GM12874 (cell line): Measurements from ENCODE around the gene SMC1B.

Experiments
- TF ChIP-seq, protein P1 (sequence below): IDR thresholded peaks from 2 replicates; pipeline ENCODE4 v1.5.1; 2011; ENCODE audit warnings: low read depth, mild to moderate bottlenecking, control low read depth, low read length, moderate library complexity; ENCODE audit not compliant: insufficient read depth

Gene SMC1B

DNA sequence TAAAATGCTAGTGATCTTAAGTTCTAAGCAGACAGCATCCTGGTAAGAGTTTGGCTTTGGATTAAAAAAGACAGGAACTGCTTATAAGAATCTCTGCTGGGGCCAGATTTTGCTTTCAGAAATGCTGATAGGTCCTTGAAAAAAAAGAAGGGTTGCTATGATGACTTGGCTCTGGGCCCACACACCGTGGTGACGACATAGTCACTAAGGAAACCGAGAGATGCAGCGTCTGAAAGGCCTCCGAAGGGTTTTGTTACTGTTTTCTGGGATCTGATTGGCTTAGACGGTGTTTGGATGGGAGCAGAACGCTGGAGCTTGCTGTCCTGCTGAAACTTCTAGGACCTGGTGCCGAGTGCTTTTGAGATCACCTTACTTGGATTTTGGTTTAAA lies 95.2 kb downstream of the SMC1B start:
- TF ChIP-seq, protein P1, sequence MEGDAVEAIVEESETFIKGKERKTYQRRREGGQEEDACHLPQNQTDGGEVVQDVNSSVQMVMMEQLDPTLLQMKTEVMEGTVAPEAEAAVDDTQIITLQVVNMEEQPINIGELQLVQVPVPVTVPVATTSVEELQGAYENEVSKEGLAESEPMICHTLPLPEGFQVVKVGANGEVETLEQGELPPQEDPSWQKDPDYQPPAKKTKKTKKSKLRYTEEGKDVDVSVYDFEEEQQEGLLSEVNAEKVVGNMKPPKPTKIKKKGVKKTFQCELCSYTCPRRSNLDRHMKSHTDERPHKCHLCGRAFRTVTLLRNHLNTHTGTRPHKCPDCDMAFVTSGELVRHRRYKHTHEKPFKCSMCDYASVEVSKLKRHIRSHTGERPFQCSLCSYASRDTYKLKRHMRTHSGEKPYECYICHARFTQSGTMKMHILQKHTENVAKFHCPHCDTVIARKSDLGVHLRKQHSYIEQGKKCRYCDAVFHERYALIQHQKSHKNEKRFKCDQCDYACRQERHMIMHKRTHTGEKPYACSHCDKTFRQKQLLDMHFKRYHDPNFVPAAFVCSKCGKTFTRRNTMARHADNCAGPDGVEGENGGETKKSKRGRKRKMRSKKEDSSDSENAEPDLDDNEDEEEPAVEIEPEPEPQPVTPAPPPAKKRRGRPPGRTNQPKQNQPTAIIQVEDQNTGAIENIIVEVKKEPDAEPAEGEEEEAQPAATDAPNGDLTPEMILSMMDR, result no peak

DNA sequence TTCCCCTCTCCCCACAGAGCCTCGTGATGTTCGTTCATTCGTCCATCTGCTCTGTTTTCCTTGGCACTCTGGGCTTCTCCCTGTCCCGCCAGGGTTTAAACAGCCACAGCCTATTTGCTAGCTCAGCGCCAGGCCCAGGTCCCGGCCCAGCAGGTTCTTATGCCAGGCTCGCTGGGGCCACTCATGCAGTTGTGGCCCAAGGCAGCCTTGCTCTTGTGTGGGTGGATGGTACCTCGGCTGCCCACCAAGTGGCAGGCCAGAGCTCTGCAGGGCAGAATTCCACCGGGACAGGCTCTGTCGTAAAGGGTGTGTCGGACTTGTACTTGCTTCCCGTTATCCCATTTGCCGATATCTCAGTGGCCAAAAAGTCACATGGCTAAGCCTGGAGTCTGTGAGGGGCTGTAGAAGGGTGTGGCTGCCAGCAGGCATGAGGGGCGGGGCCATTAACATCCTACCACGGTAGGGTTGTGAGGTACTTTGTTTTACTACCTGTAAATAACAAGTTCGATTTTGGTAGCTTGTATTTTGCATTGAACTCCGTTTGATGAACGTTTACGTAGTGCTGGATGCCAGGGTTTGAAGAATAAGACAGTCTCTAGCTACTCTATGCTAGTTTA lies 95.7 kb downstream of the SMC1B start:
- TF ChIP-seq, protein P1, result no peak

DNA sequence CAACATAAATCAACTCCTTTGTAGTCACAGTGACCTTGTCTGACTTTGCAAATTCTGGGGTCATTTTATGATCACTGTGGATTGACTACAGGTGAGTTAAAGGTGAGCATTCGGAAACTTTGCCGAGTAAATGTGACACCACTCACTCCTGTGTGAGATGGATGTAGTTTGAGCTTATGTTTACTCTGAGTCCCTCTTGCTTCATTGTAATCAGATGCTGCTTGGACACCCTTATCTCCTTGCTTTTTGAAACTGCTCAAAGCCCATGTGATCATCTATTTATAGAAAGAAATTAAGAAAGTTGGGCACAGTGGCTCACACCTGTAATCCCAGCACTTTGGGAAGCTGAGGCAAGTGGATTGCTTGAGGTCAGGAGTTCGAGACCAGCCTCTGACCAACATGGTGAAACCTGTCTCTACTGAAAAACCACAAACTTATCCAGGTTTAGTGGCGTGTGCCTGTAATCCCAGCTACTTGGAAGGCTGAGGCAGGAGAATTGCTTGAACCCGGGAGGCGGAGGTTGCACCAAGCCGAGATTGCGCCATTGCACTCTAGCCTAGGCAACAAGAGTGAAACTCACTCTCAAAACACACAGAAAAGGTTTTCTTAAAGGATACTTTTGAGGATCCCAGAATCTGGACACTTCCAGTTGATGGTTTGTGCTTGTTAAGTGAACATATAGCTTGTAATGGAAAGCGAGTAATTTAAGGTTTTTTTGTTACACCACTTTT lies 96.4 kb downstream of the SMC1B start:
- TF ChIP-seq, protein P1, result no peak

DNA sequence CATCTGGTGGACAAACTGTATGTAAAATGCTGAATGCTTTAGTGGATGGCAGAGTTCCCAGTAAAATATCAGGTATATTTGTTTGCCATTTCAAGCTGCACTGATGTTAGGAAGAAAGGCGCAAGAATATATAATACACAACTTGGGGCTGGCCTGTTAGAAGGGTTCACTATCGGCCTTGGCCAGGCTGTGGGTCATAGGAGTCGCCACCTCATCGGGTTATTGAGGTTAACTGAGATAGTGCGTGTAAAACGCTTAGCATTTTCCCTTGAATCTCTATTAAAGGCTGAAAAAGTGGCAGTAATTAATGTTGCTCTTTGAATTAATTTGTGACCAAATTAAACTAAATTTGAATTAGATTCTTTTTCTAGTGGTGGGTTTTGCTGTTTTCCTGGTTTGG lies 98.6 kb downstream of the SMC1B start:
- TF ChIP-seq, protein P1, result no peak

DNA sequence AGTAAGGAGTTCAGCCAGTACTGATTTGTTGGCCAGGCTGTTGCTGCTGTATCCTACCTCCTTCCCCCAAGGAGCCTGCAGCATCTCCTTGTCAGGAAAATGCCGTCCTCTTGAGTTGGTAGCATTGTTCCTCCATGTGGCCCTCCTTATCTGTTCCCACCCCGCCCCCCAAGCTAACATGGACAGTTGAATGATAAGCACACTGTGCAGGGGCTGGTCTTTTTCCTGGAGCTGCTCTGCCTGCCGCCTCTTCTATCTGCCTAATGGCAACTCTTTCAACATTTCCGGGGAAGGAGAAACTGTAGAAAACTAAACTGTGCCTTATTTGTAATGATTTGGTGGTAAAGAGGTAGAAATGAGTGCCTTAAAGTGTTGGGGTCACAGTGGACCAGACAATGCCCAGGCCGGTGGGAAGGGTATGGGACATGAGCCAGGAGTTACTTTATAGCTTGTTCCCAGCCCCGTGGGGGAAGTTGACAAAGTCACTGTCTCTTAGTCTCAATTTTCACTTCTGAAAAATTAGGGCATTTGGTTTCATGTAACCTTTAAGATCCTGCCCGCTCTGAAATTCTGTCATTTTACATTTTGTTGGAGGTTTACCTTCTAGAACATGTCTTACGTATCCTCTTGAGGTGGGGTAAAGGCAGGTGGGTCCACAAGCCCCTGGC lies 99.2 kb downstream of the SMC1B start:
- TF ChIP-seq, protein P1, result no peak

DNA sequence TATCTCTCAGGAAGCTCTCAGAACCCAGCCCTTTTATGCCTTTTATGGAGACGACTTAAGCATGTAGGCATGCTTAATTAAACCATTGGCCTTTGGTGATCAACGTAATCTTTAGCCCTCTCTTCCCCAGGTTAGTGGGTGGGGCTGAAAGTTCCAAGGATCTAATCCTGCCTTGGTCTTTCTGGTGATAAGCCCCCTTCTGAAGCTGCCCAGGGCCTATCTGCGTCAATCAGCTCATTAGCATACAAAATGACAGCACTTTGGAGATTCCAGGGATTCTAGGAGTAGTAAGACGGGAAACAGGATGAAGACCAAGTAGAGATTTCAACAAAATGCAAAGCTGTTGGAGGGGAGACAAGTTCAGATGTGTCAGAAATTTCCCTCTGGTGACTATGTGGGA lies 100.5 kb downstream of the SMC1B start:
- TF ChIP-seq, protein P1, result no peak

GRCh38 chr22:45312415-45312814 lies 101.0 kb downstream of the SMC1B start:
- TF ChIP-seq, protein P1, result no peak
